Astrocyte (in vitro differentiated cells and primary cell): ENCODE data around the gene EXOSC5.

ENCODE experiments used
- EZH2 ChIP-seq: IDR thresholded peaks from 2 replicates; pipeline ENCODE4 v1.6.1; 2012; ENCODE audit warnings: mild to moderate bottlenecking, low read length, inconsistent platforms; ENCODE audit not compliant: insufficient read depth
- TF ChIP-seq, protein P1 (sequence below): IDR thresholded peaks from 2 replicates; pipeline ENCODE4 v1.5.1; 2011; ENCODE audit warnings: low read depth, mild to moderate bottlenecking, inconsistent platforms, low read length, moderate library complexity; ENCODE audit not compliant: insufficient read depth

DNA sequence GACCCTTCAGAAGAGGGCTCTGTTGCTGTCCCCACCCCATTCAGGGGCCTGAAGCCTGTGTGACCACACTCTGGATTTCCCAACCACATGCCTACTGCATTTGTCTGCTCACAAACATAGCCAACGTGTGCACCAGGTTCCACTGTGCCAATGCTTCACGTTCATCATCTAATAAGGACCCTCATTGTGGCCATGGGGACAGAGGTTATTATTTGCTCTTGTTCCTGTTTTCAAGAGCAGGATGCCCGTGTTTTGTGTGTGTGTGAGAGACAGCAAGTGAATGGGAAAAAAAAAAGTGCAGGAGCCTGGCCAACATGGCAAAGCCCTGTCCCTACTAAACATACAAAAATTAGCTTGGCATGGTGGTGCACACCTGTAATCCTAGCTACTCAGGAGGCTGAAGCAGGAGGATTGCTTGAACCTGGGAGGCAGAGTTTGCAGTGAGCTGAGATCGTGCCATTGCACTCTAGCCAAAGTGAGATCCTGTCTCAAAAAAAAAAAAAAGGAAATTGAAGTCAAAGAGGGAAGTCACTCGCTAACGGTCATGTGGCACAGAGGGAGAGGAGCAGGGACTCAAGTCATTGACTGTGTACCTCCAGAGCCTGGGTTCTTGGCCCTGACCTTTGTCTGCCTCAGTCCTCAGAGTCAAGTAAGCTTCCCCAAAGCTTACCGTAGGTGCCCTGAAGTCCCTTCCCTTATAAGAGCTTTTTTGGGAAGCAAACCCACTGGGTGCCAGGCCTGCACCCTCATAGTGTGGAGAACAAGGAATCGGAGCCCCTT, 23.1 kb upstream of the EXOSC5 start:
- TF ChIP-seq, protein P1, sequence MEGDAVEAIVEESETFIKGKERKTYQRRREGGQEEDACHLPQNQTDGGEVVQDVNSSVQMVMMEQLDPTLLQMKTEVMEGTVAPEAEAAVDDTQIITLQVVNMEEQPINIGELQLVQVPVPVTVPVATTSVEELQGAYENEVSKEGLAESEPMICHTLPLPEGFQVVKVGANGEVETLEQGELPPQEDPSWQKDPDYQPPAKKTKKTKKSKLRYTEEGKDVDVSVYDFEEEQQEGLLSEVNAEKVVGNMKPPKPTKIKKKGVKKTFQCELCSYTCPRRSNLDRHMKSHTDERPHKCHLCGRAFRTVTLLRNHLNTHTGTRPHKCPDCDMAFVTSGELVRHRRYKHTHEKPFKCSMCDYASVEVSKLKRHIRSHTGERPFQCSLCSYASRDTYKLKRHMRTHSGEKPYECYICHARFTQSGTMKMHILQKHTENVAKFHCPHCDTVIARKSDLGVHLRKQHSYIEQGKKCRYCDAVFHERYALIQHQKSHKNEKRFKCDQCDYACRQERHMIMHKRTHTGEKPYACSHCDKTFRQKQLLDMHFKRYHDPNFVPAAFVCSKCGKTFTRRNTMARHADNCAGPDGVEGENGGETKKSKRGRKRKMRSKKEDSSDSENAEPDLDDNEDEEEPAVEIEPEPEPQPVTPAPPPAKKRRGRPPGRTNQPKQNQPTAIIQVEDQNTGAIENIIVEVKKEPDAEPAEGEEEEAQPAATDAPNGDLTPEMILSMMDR = no peak
- no peak for TF ChIP-seq EZH2
